ENCODE measurements around the gene CDC25B.
"Not testable (repeated sequence)": the region's sequence is repeated elsewhere in the genome, so short reads cannot be mapped to it uniquely, and the experiment has no call there.

DNA sequence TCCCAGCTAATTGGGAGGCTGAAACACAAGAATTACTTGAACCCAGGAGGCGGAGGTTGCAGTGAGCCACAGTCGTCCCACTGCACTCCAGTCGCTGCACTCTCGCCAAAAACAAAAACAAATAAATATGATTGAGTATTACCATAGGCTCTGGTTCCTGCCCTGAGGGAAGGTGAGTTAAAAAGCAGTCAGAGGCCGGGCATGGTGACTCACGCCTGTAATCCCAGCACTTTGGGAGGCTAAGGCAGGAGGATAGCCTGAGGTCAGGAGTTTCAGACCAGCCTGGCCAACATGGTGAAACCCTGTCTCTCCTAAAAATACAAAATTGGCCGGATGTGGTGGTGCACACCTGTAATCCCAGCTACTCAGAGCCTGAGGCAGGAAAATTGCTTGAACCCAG lies 44.1 kb downstream of the CDC25B start:
- not testable (repeated sequence) for TF ChIP-seq PPARA (CRISPR knock-in tag; IDR thresholded peaks at IDR 0.05; ENCODE audit: borderline replicate concordance); ZNF70 (CRISPR knock-in tag; IDR thresholded peaks at IDR 0.05); BACH2 (CRISPR knock-in tag; IDR thresholded peaks at IDR 0.05; ENCODE audit: borderline replicate concordance); RARB (CRISPR knock-in tag; IDR thresholded peaks at IDR 0.05); ZFP3 (CRISPR knock-in tag; IDR thresholded peaks at IDR 0.05); ZC3H10 (CRISPR knock-in tag; IDR thresholded peaks at IDR 0.05); ESRRG (CRISPR knock-in tag; IDR thresholded peaks at IDR 0.05); CREB5 (CRISPR knock-in tag; IDR thresholded peaks at IDR 0.05; ENCODE audit: low read depth); ISL1 (CRISPR knock-in tag; IDR thresholded peaks at IDR 0.05); GLIS3 (CRISPR knock-in tag; IDR thresholded peaks at IDR 0.05); ZFP30 (CRISPR knock-in tag; IDR thresholded peaks at IDR 0.05); TOX (CRISPR knock-in tag; IDR thresholded peaks at IDR 0.05; ENCODE audit: borderline replicate concordance); ZNF565 (CRISPR knock-in tag; conservative IDR thresholded peaks at IDR 0.05; ENCODE audit: low read depth)
- TF ChIP-seq, protein P1, sequence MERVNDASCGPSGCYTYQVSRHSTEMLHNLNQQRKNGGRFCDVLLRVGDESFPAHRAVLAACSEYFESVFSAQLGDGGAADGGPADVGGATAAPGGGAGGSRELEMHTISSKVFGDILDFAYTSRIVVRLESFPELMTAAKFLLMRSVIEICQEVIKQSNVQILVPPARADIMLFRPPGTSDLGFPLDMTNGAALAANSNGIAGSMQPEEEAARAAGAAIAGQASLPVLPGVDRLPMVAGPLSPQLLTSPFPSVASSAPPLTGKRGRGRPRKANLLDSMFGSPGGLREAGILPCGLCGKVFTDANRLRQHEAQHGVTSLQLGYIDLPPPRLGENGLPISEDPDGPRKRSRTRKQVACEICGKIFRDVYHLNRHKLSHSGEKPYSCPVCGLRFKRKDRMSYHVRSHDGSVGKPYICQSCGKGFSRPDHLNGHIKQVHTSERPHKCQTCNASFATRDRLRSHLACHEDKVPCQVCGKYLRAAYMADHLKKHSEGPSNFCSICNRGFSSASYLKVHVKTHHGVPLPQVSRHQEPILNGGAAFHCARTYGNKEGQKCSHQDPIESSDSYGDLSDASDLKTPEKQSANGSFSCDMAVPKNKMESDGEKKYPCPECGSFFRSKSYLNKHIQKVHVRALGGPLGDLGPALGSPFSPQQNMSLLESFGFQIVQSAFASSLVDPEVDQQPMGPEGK (CRISPR knock-in tag; IDR thresholded peaks at IDR 0.05; ENCODE audit: borderline replicate concordance), result not testable (repeated sequence)
